Kidney (tissue), 14 donors: ENCODE results near the gene PXDN. TPM values are rescaled to one million over a fixed set of nuclear protein-coding genes. Genes with fewer than 3 reads are reported as not detected.

Source experiments
- DNase-seq, 5 donors: peaks; one replicate each; pipeline ENCODE4 v3.0.0-alpha.2; 2013 to 2020
- FAIRE-seq: peaks from 2 replicates; lab custom pipeline; 2012; peaks lifted over from hg19 to GRCh38; lab: Jason Lieb, UNC
- H3K27ac ChIP-seq, 2 donors: one replicate each; pipeline ENCODE4 v1.7.0; 2013; ENCODE audit warnings: low read depth in 2 of 2, low read length in 2 of 2, inconsistent platforms in 1 of 2
- H3K27me3 ChIP-seq: one replicate; pipeline ENCODE4 v1.7.1; 2013; ENCODE audit warnings: low read length, inconsistent platforms; ENCODE audit not compliant: control insufficient read depth, insufficient read depth
- H3K36me3 ChIP-seq, 3 donors: one replicate each; pipeline versions ENCODE4 v1.7.0 to v1.7.1; 2013; ENCODE audit warnings: low read length in 3 of 3, control low read depth in 1 of 3, inconsistent platforms in 1 of 3; ENCODE audit not compliant: insufficient read depth in 3 of 3, control insufficient read depth in 2 of 3
- H3K4me1 ChIP-seq, 3 donors: one replicate each; pipeline versions ENCODE4 v1.7.0 to v1.7.1; 2013; ENCODE audit warnings: low read length in 3 of 3, inconsistent platforms in 1 of 3, low read depth in 1 of 3; ENCODE audit not compliant: control insufficient read depth in 2 of 3, insufficient read depth in 2 of 3
- H3K4me3 ChIP-seq, 3 donors: one replicate each; pipeline versions ENCODE4 v1.7.0 to v1.8.1; 2013; ENCODE audit warnings: low read length in 3 of 3, control low read depth in 1 of 3, inconsistent platforms in 1 of 3
- H3K9ac ChIP-seq, 3 donors: one replicate each; pipeline versions ENCODE4 v1.7.0 to v1.7.1; 2013; ENCODE audit warnings: low read length in 3 of 3, control low read depth in 1 of 3, inconsistent platforms in 1 of 3
- H3K9me3 ChIP-seq, 3 donors: one replicate each; pipeline versions ENCODE4 v1.7.0 to v1.7.1; 2013; ENCODE audit warnings: low read length in 3 of 3, control low read depth in 1 of 3, inconsistent platforms in 1 of 3; ENCODE audit not compliant: control insufficient read depth in 2 of 3, insufficient read depth in 1 of 3
- intact Hi-C: fragments of 100-400 bp; cut with DNase I; formaldehyde crosslinking; loops from one replicate; pipeline ENCODE4 v1.11.1; 2022
- polyA plus RNA-seq: library from polyadenylated mRNA; stranded (reverse); fragments of 350-450 nt; fragmentation: Illumina TruSeq; extraction: RNeasy Lipid Tissue Mini Kit (QIAGEN cat#74804); gene quantifications from one replicate; pipeline ENCODE4 v1.2.3, GENCODE V29; 2014; ENCODE audit warnings: low read depth, low replicate concordance; ENCODE audit not compliant: insufficient read depth
- total RNA-seq: library from RNA; stranded (reverse); fragmentation: NEBNext Ultra II Directional; extraction: Animal tissue kit (Norgen Biotek cat#: 25700); gene quantifications from one replicate; pipeline ENCODE4 v1.2.1, GENCODE V29; 2021
- TF ChIP-seq, protein P1 (sequence below): IDR thresholded peaks from 3 replicates; pipeline ENCODE4 v1.5.1; 2012; ENCODE audit warnings: mild to moderate bottlenecking, moderate library complexity, borderline replicate concordance; ENCODE audit not compliant: insufficient read depth; ENCODE audit errors: extremely low read depth
- donor health status: control.
- donor health status: control.
- donor health status: control.
- donor health status: control.
- donor health status: control.
- donor health status: DM: yes; HTN: yes; CAD: no.
- donor health status: Normal renal cell carcinoma (clear cell type).

Gene PXDN
- total and polyA plus RNA-seq, 2 donors from 2014 or later = 4.7 to 42.3 TPM

DNA sequence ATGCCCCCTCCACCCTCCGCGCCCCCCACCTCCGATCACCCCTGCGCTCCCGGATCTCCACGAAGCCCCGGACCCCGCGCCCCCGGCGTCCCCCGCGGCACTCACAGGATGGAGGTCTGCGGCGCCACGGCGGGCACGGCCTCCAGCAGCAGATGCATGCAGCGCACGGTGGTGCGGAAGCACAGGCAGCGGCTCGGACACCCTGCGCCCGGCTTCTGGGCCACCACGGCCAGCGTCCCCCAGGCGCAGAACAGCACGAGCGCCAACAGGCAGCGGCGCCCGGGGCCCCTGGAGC is 217 bp downstream of the PXDN start:
- no peak for FAIRE-seq
- no peaks in the 10 kb centered on the region for H3K9me3 ChIP-seq
- H3K4me1 ChIP-seq = no peaks in the 10 kb centered on the region
- no peaks in the 10 kb centered on the region for H3K36me3 ChIP-seq
- H3K27me3 ChIP-seq = no peaks in the 10 kb centered on the region
- TF ChIP-seq, protein P1, sequence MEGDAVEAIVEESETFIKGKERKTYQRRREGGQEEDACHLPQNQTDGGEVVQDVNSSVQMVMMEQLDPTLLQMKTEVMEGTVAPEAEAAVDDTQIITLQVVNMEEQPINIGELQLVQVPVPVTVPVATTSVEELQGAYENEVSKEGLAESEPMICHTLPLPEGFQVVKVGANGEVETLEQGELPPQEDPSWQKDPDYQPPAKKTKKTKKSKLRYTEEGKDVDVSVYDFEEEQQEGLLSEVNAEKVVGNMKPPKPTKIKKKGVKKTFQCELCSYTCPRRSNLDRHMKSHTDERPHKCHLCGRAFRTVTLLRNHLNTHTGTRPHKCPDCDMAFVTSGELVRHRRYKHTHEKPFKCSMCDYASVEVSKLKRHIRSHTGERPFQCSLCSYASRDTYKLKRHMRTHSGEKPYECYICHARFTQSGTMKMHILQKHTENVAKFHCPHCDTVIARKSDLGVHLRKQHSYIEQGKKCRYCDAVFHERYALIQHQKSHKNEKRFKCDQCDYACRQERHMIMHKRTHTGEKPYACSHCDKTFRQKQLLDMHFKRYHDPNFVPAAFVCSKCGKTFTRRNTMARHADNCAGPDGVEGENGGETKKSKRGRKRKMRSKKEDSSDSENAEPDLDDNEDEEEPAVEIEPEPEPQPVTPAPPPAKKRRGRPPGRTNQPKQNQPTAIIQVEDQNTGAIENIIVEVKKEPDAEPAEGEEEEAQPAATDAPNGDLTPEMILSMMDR = no peak
- intact Hi-C loops = no loop called here
- peak overlapping the region; percentile 57 to 67 for H3K27ac ChIP-seq
- no peak overlapping the region for H3K9ac ChIP-seq
- H3K4me3 ChIP-seq = peak overlapping the region in 1 of 3 donors; percentile 32
- peak in 2 of 5 donors; percentile 70 to 82 for DNase-seq

DNA sequence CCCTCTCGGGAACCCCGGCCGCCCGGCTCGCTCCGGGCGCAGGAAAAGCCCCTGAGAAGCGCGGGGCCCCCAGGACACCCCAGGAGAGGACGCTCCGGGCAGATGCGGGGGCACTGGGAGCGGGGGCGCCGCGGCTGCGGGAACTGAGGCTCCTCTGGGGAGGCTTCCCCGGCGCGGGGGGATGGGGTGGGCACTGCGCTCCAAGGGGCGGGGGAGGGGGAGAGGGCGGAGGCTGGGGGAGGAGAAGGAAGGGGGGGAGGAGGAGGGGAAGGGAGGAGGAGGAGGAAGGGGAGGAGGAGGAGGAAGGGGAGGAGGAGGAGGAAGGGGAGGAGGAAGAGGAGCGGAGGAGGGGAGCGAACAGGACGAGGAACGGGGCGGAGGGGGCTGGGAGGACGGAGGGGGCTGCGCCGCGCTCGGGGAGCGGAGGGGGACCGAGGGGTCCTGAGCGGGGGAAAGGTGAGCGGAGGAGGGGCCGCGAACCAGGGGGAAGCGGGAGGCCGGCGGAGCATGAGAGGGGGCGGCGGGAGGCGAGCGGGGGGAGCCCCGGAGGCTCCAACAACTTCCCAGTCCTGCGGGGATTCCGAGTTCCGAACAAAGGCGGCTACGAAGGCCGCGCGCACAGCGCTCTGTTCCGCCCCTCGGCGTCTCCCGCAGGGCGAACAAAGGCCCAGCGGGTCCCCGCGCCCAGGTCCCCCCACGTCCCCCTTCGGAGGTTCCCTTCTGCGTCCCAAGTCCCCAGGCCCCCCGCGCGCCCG is 742 bp downstream of the PXDN start:
- TF ChIP-seq, protein P1 = no peak
- intact Hi-C loops = no loop called here
- H3K4me3 ChIP-seq = peak overlapping the region in 2 of 3 donors; percentile 38 to 62
- DNase-seq = peak; percentile 78 to 90 (median 81)
- H3K4me1 ChIP-seq = no peaks in the 10 kb centered on the region
- H3K27me3 ChIP-seq = no peaks in the 10 kb centered on the region
- FAIRE-seq = no peak
- H3K36me3 ChIP-seq = no peaks in the 10 kb centered on the region
- H3K9me3 ChIP-seq = no peaks in the 10 kb centered on the region
- peak overlapping the region; percentile 74 to 86 for H3K27ac ChIP-seq
- H3K9ac ChIP-seq = peak overlapping the region in 2 of 3 donors; percentile 7 to 46

DNA sequence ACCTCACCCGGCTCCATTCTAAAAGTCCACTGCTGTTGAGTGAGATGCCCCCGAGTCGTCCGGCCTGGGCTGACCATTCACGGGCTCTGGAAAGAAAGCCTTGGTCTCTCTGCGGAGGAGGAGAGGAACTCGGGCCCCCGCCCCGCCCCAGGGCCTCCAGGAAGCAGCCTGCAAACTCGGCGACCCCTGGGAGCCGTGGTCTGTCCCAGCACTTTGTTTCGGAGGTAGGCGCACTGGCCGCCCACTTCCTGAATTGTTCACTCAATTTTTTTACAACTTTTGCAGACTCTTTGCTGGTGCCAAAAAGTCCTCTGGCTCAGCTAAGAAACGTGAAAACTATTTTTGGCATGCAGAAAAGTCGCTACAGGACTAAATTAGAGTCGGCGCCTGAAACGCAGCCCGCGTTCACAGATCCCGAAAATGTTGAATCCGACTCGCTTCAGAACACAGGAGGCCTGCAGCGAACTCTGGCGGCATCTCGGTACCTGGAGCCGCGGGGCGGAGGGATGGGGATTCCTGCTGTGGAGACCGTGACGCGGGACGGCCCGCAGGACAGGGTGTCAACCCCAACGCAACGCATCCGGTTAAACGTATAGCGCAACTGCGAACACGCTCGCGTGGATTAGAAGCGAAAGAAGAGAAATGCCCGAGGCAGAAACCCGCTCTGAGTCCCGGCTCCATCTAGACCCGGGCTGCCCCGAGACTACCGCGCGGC is 1.5 kb downstream of the PXDN start:
- no peaks in the 10 kb centered on the region for H3K9me3 ChIP-seq
- intact Hi-C loops = no loop called here
- H3K4me1 ChIP-seq = no peaks in the 10 kb centered on the region
- H3K27me3 ChIP-seq = no peaks in the 10 kb centered on the region
- peak overlapping the region in 2 of 3 donors; percentile 38 to 62 for H3K4me3 ChIP-seq
- peak overlapping the region in 2 of 3 donors; percentile 7 to 46 for H3K9ac ChIP-seq
- FAIRE-seq = no peak
- TF ChIP-seq, protein P1 = peak; percentile 34
- H3K27ac ChIP-seq = peak overlapping the region; percentile 74 to 86
- H3K36me3 ChIP-seq = no peaks in the 10 kb centered on the region
- DNase-seq = peak; percentile 92 to 96 (median 93)
